Stomach (tissue), 9 donors: ENCODE measurements around the gene ING3. TPM values are rescaled to one million over a fixed set of nuclear protein-coding genes. Genes with fewer than 3 reads are reported as not detected.
A peak's percentile ranks its signal among the peaks of the same experiment; 100 is the strongest.

Source experiments
- DNase-seq, 2 donors: peaks; one replicate each; pipeline versions ENCODE4 v3.0.0 to v3.0.0-alpha.2; 2013 to 2019
- H3K27ac ChIP-seq, 5 donors: fragments of 200-600 bp in 4 of 5; sonication (generic) in 4 of 5; one replicate each; pipeline ENCODE4 v1.5.1; 2013 to 2019; ENCODE audit warnings: mild to moderate bottlenecking in 1 of 5, moderate library complexity in 1 of 5
- H3K27me3 ChIP-seq, 3 donors: fragments of 200-600 bp; sonication (generic); one replicate each; pipeline ENCODE4 v1.5.1; 2017 to 2019; ENCODE audit warnings: mixed run types in 1 of 3
- H3K36me3 ChIP-seq, 4 donors: fragments of 200-600 bp; sonication (generic); 1 replicate in 3 of 4; 2 replicates in 1 of 4; pipeline ENCODE4 v1.5.1; 2016 to 2019
- H3K4me1 ChIP-seq, 4 donors: fragments of 200-600 bp; sonication (generic); one replicate each; pipeline ENCODE4 v1.5.1; 2016 to 2019
- H3K4me3 ChIP-seq, 4 donors: fragments of 200-600 bp; sonication (generic) in 3 of 4; one replicate each; pipeline ENCODE4 v1.5.1; 2016 to 2019; ENCODE audit warnings: mild to moderate bottlenecking in 1 of 4
- H3K9me3 ChIP-seq, 4 donors: fragments of 200-600 bp; sonication (generic); one replicate each; pipeline ENCODE4 v1.5.1; 2016 to 2019
- CTCF ChIP-seq, 7 experiments: fragments of 450-650 bp in 4 of 7; fragments of 200-600 bp in 3 of 7; sonication (generic) in 3 of 7; IDR thresholded peaks; one replicate each; pipeline ENCODE4 v1.5.1; 2016 to 2019; ENCODE audit warnings: antibody characterized with exemption in 7 of 7, control low read depth in 2 of 7, mild to moderate bottlenecking in 1 of 7
- EP300 ChIP-seq: sonication (generic); formaldehyde crosslinking; IDR thresholded peaks from one replicate; pipeline ENCODE4 v1.6.1; 2017; ENCODE audit warnings: antibody characterized with exemption
- POLR2A ChIP-seq, 4 donors: fragments of 450-650 bp; IDR thresholded peaks; one replicate each; pipeline ENCODE4 v1.6.1; 2016; ENCODE audit warnings: antibody characterized with exemption in 4 of 4, control low read depth in 2 of 4, mild to moderate bottlenecking in 1 of 4, moderate library complexity in 1 of 4
- POLR2AphosphoS5 ChIP-seq, 3 donors: sonication (generic); formaldehyde crosslinking; IDR thresholded peaks; one replicate each; pipeline ENCODE4 v1.6.1; 2016; ENCODE audit warnings: antibody characterized with exemption in 3 of 3
- WGBS, 5 donors: extraction: QIAGEN DNeasy Blood & Tissue Kit in 3 of 5; methylation state at CpG; one replicate each; pipeline versions ENCODE4 v1.1.5 to v1.1.7; 2013 to 2018; 5-methylcytosine and 5-hydroxymethylcytosine counted together
- intact Hi-C: fragments of 100-400 bp; cut with DNase I; formaldehyde crosslinking; loops from one replicate; pipeline ENCODE4 v1.15.1; 2023; ENCODE audit warnings: low total_unique reads
- polyA plus RNA-seq, 3 donors: library from polyadenylated mRNA; stranded (reverse); fragments of 200-250 nt; gene quantifications; one replicate each; pipeline ENCODE4 v1.2.3, GENCODE V29; 2013
- total RNA-seq, 5 donors: library from RNA; depleted of rRNA; stranded (reverse); fragments of >200 nt; gene quantifications; one replicate each; pipeline versions ENCODE4 v1.1.0 to v1.2.3, GENCODE V29; 2014 to 2016
- donor health status: healthy with polysubstance abuse.
- donor health status: Bipolar disorder and iron deficiency.
- donor health status: healthy.

Gene ING3
- total and polyA plus RNA-seq, 8 donors = 6.3 to 37.1 (median 16.2) TPM

GRCh38 chr7:121000081-121000983 is 49.8 kb downstream of the ING3 start:
- Histone ChIP-seq H3K9me3 (no peaks in the 10 kb centered on the region), H3K36me3 (no peaks in the 10 kb centered on the region), H3K27ac (peak overlapping the region in 4 of 5 donors; percentile 67 to 82 (median 72)), H3K27me3 (no peaks in the 10 kb centered on the region), H3K4me3 (no peak overlapping the region), H3K4me1 (peaks cover 4 to 64% (median 28%) of the 10 kb centered on the region in 4 donors)
- intact Hi-C loops = no loop called here
- WGBS, 5 donors = 55 to 70% (median 62%) methylated on average over 9 of the region's 9 CpGs
- peak in 1 of 2 donors; percentile 77 for DNase-seq
- TF ChIP-seq EP300 (no peak), POLR2AphosphoS5 (IDR thresholded peaks at IDR 0.05) (peak in 2 of 3 donors; percentile 12 to 24), POLR2A (IDR thresholded peaks at IDR 0.05) (no peak)

- H3K9me3 ChIP-seq = no peaks in the 10 kb centered on the region
- no peak for DNase-seq
- no peaks in the 10 kb centered on the region for H3K27me3 ChIP-seq
- intact Hi-C loops = no loop called here
- WGBS, 5 donors = 60 to 92% (median 77%) methylated on average over 3 of the region's 3 CpGs
- no peak overlapping the region for H3K4me3 ChIP-seq
- H3K36me3 ChIP-seq = no peaks in the 10 kb centered on the region
- TF ChIP-seq POLR2AphosphoS5 (IDR thresholded peaks at IDR 0.05) (no peak), EP300 (no peak), POLR2A (IDR thresholded peaks at IDR 0.05) (no peak), CTCF (IDR thresholded peaks at IDR 0.05) (no peak)
- peak overlapping the region in 4 of 5 donors; percentile 67 to 82 (median 72) for H3K27ac ChIP-seq
- H3K4me1 ChIP-seq = peaks cover 4 to 55% (median 22%) of the 10 kb centered on the region in 4 donors
Observed at GRCh38 chr7:121001234-121001906, 50.8 kb downstream of the ING3 start.

GRCh38 chr7:121002048-121002756 is 51.6 kb downstream of the ING3 start:
- no peak overlapping the region for H3K4me3 ChIP-seq
- H3K27ac ChIP-seq = peak overlapping the region in 4 of 5 donors; percentile 16 to 82 (median 48)
- H3K4me1 ChIP-seq = peaks cover 0 to 47% (median 23%) of the 10 kb centered on the region in 4 donors
- H3K9me3 ChIP-seq = no peaks in the 10 kb centered on the region
- no peaks in the 10 kb centered on the region for H3K36me3 ChIP-seq
- H3K27me3 ChIP-seq = no peaks in the 10 kb centered on the region
- intact Hi-C loops = no loop called here
- no peak for DNase-seq
- TF ChIP-seq EP300 = no peak
- TF ChIP-seq POLR2A (IDR thresholded peaks at IDR 0.05) = no peak
- TF ChIP-seq POLR2AphosphoS5 (IDR thresholded peaks at IDR 0.05) = no peak
- TF ChIP-seq CTCF (IDR thresholded peaks at IDR 0.05) = no peak
- WGBS, 5 donors = 22 to 37% (median 25%) methylated on average over 2 of the region's 2 CpGs

- Histone ChIP-seq H3K4me3 (no peak overlapping the region), H3K27me3 (no peaks in the 10 kb centered on the region), H3K9me3 (no peaks in the 10 kb centered on the region), H3K4me1 (peaks cover 0 to 41% (median 22%) of the 10 kb centered on the region in 4 donors), H3K36me3 (no peaks in the 10 kb centered on the region), H3K27ac (peak overlapping the region in 4 of 5 donors; percentile 16 to 82 (median 48))
- peak in 1 of 2 donors; percentile 38 for DNase-seq
- TF ChIP-seq POLR2AphosphoS5 (IDR thresholded peaks at IDR 0.05) = no peak
- no peak for TF ChIP-seq POLR2A (IDR thresholded peaks at IDR 0.05)
- TF ChIP-seq EP300 = no peak
- intact Hi-C loops = no loop called here
- WGBS, 5 donors = 65 to 73% (median 68%) methylated on average over 5 of the region's 5 CpGs
Observed at GRCh38 chr7:121002757-121003200, 52.2 kb downstream of the ING3 start.
